GM23248 (cell line): ENCODE results near the gene PRAMEF17. TPM values are rescaled to one million over a fixed set of nuclear protein-coding genes. Genes with fewer than 3 reads are reported as not detected.
"Not testable (repeated sequence)": the region's sequence is repeated elsewhere in the genome, so short reads cannot be mapped to it uniquely, and the experiment has no call there.

Source experiments
- DNase-seq: peaks from one replicate; pipeline ENCODE4 v3.0.0-alpha.2; 2015
- H2AFZ ChIP-seq: fragments of 200-600 bp; sonication (generic); 2 replicates; pipeline ENCODE4 v1.6.1; 2016; ENCODE audit warnings: antibody characterized with exemption
- H3F3A ChIP-seq: fragments of 200-600 bp; sonication (generic); 2 replicates; pipeline ENCODE4 v1.6.1; 2016; ENCODE audit warnings: mild to moderate bottlenecking, antibody characterized with exemption, mixed run types; ENCODE audit not compliant: insufficient read depth
- H3K27ac ChIP-seq: fragments of 200-600 bp; sonication (generic); 2 replicates; pipeline ENCODE4 v1.5.1; 2016; ENCODE audit warnings: mild to moderate bottlenecking
- H3K27me3 ChIP-seq: fragments of 200-600 bp; sonication (generic); replicated peaks from 2 replicates; pipeline ENCODE4 v1.6.1; 2016; ENCODE audit warnings: mild to moderate bottlenecking; ENCODE audit not compliant: insufficient read depth
- H3K36me3 ChIP-seq: fragments of 200-600 bp; sonication (generic); 2 replicates; pipeline ENCODE4 v1.6.1; 2016; ENCODE audit warnings: low read depth, mild to moderate bottlenecking
- H3K4me1 ChIP-seq: fragments of 200-600 bp; sonication (generic); 2 replicates; pipeline ENCODE4 v1.6.1; 2016; ENCODE audit warnings: mild to moderate bottlenecking; ENCODE audit not compliant: insufficient read depth
- H3K4me2 ChIP-seq: fragments of 200-600 bp; sonication (generic); one replicate; pipeline ENCODE4 v1.6.1; 2016; ENCODE audit warnings: mild to moderate bottlenecking; ENCODE audit not compliant: unreplicated experiment
- H3K4me3 ChIP-seq: fragments of 200-600 bp; sonication (generic); 2 replicates; pipeline ENCODE4 v1.5.1; 2016; ENCODE audit warnings: mild to moderate bottlenecking
- H3K79me2 ChIP-seq: fragments of 200-600 bp; sonication (generic); 2 replicates; pipeline ENCODE4 v1.6.1; 2016; ENCODE audit warnings: mild to moderate bottlenecking; ENCODE audit not compliant: insufficient read depth
- H3K9ac ChIP-seq: fragments of 200-600 bp; sonication (generic); 2 replicates; pipeline ENCODE4 v1.6.1; 2016; ENCODE audit warnings: mild to moderate bottlenecking
- H3K9me2 ChIP-seq: fragments of 200-600 bp; sonication (generic); 2 replicates; pipeline ENCODE4 v1.6.1; 2016; ENCODE audit warnings: mixed run types, mild to moderate bottlenecking, moderate library complexity; ENCODE audit not compliant: insufficient read depth
- H3K9me3 ChIP-seq: fragments of 200-600 bp; sonication (generic); one replicate; pipeline ENCODE4 v1.6.1; 2017; ENCODE audit warnings: low read depth
- H4K20me1 ChIP-seq: fragments of 200-600 bp; sonication (generic); 2 replicates; pipeline ENCODE4 v1.6.0; 2016; ENCODE audit not compliant: insufficient read depth
- EZH2 ChIP-seq: fragments of 200-600 bp; sonication (generic); IDR thresholded peaks from 2 replicates; pipeline ENCODE4 v1.6.1; 2018; ENCODE audit warnings: antibody characterized with exemption, mild to moderate bottlenecking; ENCODE audit not compliant: insufficient read depth, poor library complexity, severe bottlenecking
- EZH2phosphoT487 ChIP-seq: fragments of 200-600 bp; sonication (generic); IDR thresholded peaks from 2 replicates; pipeline ENCODE4 v1.6.1; 2018; ENCODE audit warnings: antibody characterized with exemption, moderate library complexity, mild to moderate bottlenecking, low read depth; ENCODE audit not compliant: insufficient read depth
- WGBS, 2 experiments: methylation state at CpG; one replicate each; pipeline ENCODE4 v1.1.6; 2015 to 2017; ENCODE audit warnings: low lambda C conversion rate in 2 of 2, low coverage in 1 of 2; ENCODE audit errors: missing lambda C conversion rate in 2 of 2; 5-methylcytosine and 5-hydroxymethylcytosine counted together
- in situ Hi-C: fragments of 300-500 bp; cut with MboI; formaldehyde crosslinking; loops from 2 replicates; pipeline ENCODE4 v1.15.0; 2020
- polyA plus RNA-seq: library from polyadenylated mRNA; unstranded; fragments of >200 nt; fragmentation: Nextera tagmentation; extraction: Ambion mirVana; gene quantifications from 2 replicates; pipeline ENCODE4 v1.2.1, GENCODE V29; 2016
- total RNA-seq: library from RNA; depleted of rRNA; stranded (reverse); fragments of >200 nt; shearing (Covaris generic); gene quantifications from 2 replicates; pipeline ENCODE4 v1.2.3, GENCODE V29; 2014; rRNA removed

The PRAMEF17 gene
- total and polyA plus RNA-seq, 2 experiments from 2014 or later, result not detected

GRCh38 chr1:13435458-13435857 is 46.0 kb downstream of the PRAMEF17 start:
- H3K27ac ChIP-seq, result no peak overlapping the region
- no peak for DNase-seq
- in situ Hi-C loops, result no loop called here

GRCh38 chr1:13439104-13439783 is 49.8 kb downstream of the PRAMEF17 start:
- H2AFZ ChIP-seq, H3K4me2 ChIP-seq, H4K20me1 ChIP-seq, H3K4me1 ChIP-seq, DNase-seq, H3K36me3 ChIP-seq, H3K27ac ChIP-seq, H3K79me2 ChIP-seq, H3K27me3 ChIP-seq, in situ Hi-C loops, H3K9me2 ChIP-seq, H3K4me3 ChIP-seq, H3F3A ChIP-seq, H3K9me3 ChIP-seq, H3K9ac ChIP-seq: not testable (repeated sequence)
- 82% methylated on average over 8 to 36 of the region's 49 CpGs for WGBS, 2 experiments

More at GRCh38 chr1:13435458-13435857, 46.0 kb downstream of the PRAMEF17 start:
- Histone ChIP-seq H3K9ac (no peak overlapping the region), H3K9me2 (no peaks in the 10 kb centered on the region), H3F3A (no peaks in the 10 kb centered on the region), H3K79me2 (no peaks in the 10 kb centered on the region), H2AFZ (no peak overlapping the region), H3K4me3 (no peak overlapping the region), H3K9me3 (no peaks in the 10 kb centered on the region), H3K4me2 (no peak overlapping the region), H3K27me3 (no peaks in the 10 kb centered on the region), H4K20me1 (no peaks in the 10 kb centered on the region), H3K36me3 (no peaks in the 10 kb centered on the region), H3K4me1 (no peaks in the 10 kb centered on the region)
- 57 to 71% methylated on average over 3 of the region's 3 CpGs for WGBS, 2 experiments
- no peak for TF ChIP-seq EZH2
- TF ChIP-seq EZH2phosphoT487, result no peak

Other genes starting within 250 kb of the PRAMEF17 start
- gene PRAMEF26, start 233.6 kb upstream of the PRAMEF17 start, total RNA-seq, result not detected in 2 replicates
- not detected in 2 replicates for gene PRAMEF26, start 233.6 kb upstream of the PRAMEF17 start, polyA plus RNA-seq
- gene HNRNPCL4, start 224.0 kb upstream of the PRAMEF17 start, total RNA-seq, result not detected in 2 replicates
- not detected in 2 replicates for gene HNRNPCL4, start 224.0 kb upstream of the PRAMEF17 start, polyA plus RNA-seq
- gene PRAMEF9, start 217.8 kb upstream of the PRAMEF17 start, total RNA-seq, result not detected in 2 replicates
- gene PRAMEF9, start 217.8 kb upstream of the PRAMEF17 start, polyA plus RNA-seq, result not detected in 2 replicates
- gene PRAMEF13, start 188.2 kb upstream of the PRAMEF17 start, total RNA-seq, result not detected in 2 replicates
- gene PRAMEF13, start 188.2 kb upstream of the PRAMEF17 start, polyA plus RNA-seq, result not detected in 2 replicates
- not detected in 2 replicates for gene PRAMEF18, start 163.5 kb upstream of the PRAMEF17 start, total RNA-seq
- not detected in 2 replicates for gene PRAMEF18, start 163.5 kb upstream of the PRAMEF17 start, polyA plus RNA-seq
- gene PRAMEF5, start 135.4 kb upstream of the PRAMEF17 start, total RNA-seq, result not detected in 2 replicates
- not detected in 2 replicates for gene PRAMEF5, start 135.4 kb upstream of the PRAMEF17 start, polyA plus RNA-seq
- gene PRAMEF8, start 104.5 kb upstream of the PRAMEF17 start, total RNA-seq, result not detected in 2 replicates
- gene PRAMEF8, start 104.5 kb upstream of the PRAMEF17 start, polyA plus RNA-seq, result not detected in 2 replicates
- gene PRAMEF33, start 86.1 kb upstream of the PRAMEF17 start, total RNA-seq, result not detected in 2 replicates
- not detected in 2 replicates for gene PRAMEF33, start 86.1 kb upstream of the PRAMEF17 start, polyA plus RNA-seq
- gene PRAMEF15, start 74.1 kb upstream of the PRAMEF17 start, total RNA-seq, result not detected in 2 replicates
- not detected in 2 replicates for gene PRAMEF15, start 74.1 kb upstream of the PRAMEF17 start, polyA plus RNA-seq
- not detected in 2 replicates for gene PRAMEF14, start 42.5 kb upstream of the PRAMEF17 start, total RNA-seq
- gene PRAMEF14, start 42.5 kb upstream of the PRAMEF17 start, polyA plus RNA-seq, result not detected in 2 replicates
- gene PRAMEF19, start 17.7 kb upstream of the PRAMEF17 start, total RNA-seq, result not detected in 2 replicates
- gene PRAMEF19, start 17.7 kb upstream of the PRAMEF17 start, polyA plus RNA-seq, result not detected in 2 replicates
- gene PRAMEF20, start 20.8 kb downstream of the PRAMEF17 start, total RNA-seq, result not detected in 2 replicates
- gene PRAMEF20, start 20.8 kb downstream of the PRAMEF17 start, polyA plus RNA-seq, result not detected in 2 replicates
- not detected in 2 replicates for gene LRRC38, start 124.4 kb downstream of the PRAMEF17 start, total RNA-seq
- not detected in 2 replicates for gene LRRC38, start 124.4 kb downstream of the PRAMEF17 start, polyA plus RNA-seq
- gene PDPN, start 194.2 kb downstream of the PRAMEF17 start, total RNA-seq, result 0.25 and 1.1 TPM in 2 replicates
- gene PDPN, start 194.2 kb downstream of the PRAMEF17 start, polyA plus RNA-seq, result 1.8 and 2.4 TPM in 2 replicates